ENCODE measurements around the gene B4GALT2. TPM values are rescaled to one million over a fixed set of nuclear protein-coding genes. Genes with fewer than 3 reads are reported as not detected.

B4GALT2 gene
- total and polyA plus RNA-seq, 9 of the 15 experiments (the other 6 are each of a cell fraction or from before 2014, with no cell fraction given) = 1.3 to 86.8 (median 43.8) TPM

- TF ChIP-seq HNRNPLL (IDR thresholded peaks at IDR 0.05; ENCODE audit: low read depth, low read length, poor library complexity, severe bottlenecking) = no peak
- no peak for TF ChIP-seq BRF1 (IDR thresholded peaks at IDR 0.05; ENCODE audit: borderline replicate concordance, extremely low read depth, insufficient read length)
- TF ChIP-seq TOE1 (IDR thresholded peaks at IDR 0.05; ENCODE audit: borderline replicate concordance) = peak; percentile 79
- 0 out of 2 replicates have a peak, but pooled peaks have one; percentile 26 for TF ChIP-seq TOE1 (CRISPR knock-in tag; IDR thresholded peaks at IDR 0.05; ENCODE audit: borderline replicate concordance, low read depth)
- TF ChIP-seq FOXJ3 (CRISPR knock-in tag; IDR thresholded peaks at IDR 0.05) = no peak
- peak; percentile 93 for TF ChIP-seq FOXO4 (CRISPR knock-in tag; IDR thresholded peaks at IDR 0.05)
- no peak for TF ChIP-seq POLR2AphosphoS2 (IDR thresholded peaks at IDR 0.05; ENCODE audit: low read length)
- no peak; the same call in 1 of the 2 replicates for TF ChIP-seq ZNF263 (CRISPR knock-in tag; IDR thresholded peaks at IDR 0.05; ENCODE audit: borderline replicate concordance)
- peak; percentile 99 for TF ChIP-seq PML (IDR thresholded peaks at IDR 0.05; ENCODE audit: low read length)
- peak; percentile 92 for TF ChIP-seq MBD2 (IDR thresholded peaks at IDR 0.05; ENCODE audit: borderline replicate concordance, low read depth)
- TF ChIP-seq RB1 (IDR thresholded peaks at IDR 0.05; ENCODE audit: low read depth) = peak; percentile 85
- no peak for TF ChIP-seq SLC30A9 (CRISPR knock-in tag; IDR thresholded peaks at IDR 0.05)
- TF ChIP-seq OTX1 (CRISPR knock-in tag; IDR thresholded peaks at IDR 0.05) = peak; percentile 97
- peak; percentile 52 for TF ChIP-seq L3MBTL2 (IDR thresholded peaks at IDR 0.05)
- TF ChIP-seq RFX7 (CRISPR knock-in tag; IDR thresholded peaks at IDR 0.05) = peak; percentile 65; the same call in 1 of the 2 replicates
- peak; percentile 100; the same call in 1 of the 2 replicates for TF ChIP-seq GATAD2B (IDR thresholded peaks at IDR 0.05; ENCODE audit: borderline replicate concordance)
- TF ChIP-seq ZFP36 (IDR thresholded peaks at IDR 0.05; ENCODE audit: low read depth, low read length, partially characterized antibody) = peak; percentile 43
- no peak for TF ChIP-seq RERE (CRISPR knock-in tag; IDR thresholded peaks at IDR 0.05; ENCODE audit: borderline replicate concordance)
- no peak for TF ChIP-seq ZHX1 (conservative IDR thresholded peaks at IDR 0.05; ENCODE audit: low read length)
Measured at GRCh38 chr1:44035726-44036408, 56.9 kb downstream of the B4GALT2 start (continued).

All from K562 (cell line).